A673 (cell line): ENCODE results near the gene TOR3A. TPM values are rescaled to one million over a fixed set of nuclear protein-coding genes. Genes with fewer than 3 reads are reported as not detected.

Experiments used
- Bru-seq: library from RNA; stranded (reverse); fragments of 400-500 nt; gene quantifications from one replicate; lab custom pipeline; 2021; lab: Mats Ljungman, UMichigan
- BruChase-seq, 2 experiments: library from RNA; stranded (reverse); fragments of 400-500 nt; gene quantifications; one replicate each; lab custom pipeline; 2021; lab: Mats Ljungman, UMichigan
- BruUV-seq: library from RNA; stranded (reverse); fragments of 400-500 nt; replicated peaks from 2 replicates; lab custom pipeline; 2021; lab: Mats Ljungman, UMichigan
- CTCF ChIA-PET: fragments of 300-600 bp; sonication (Branson Sonifier 250); formaldehyde crosslinking; loops from one replicate; lab custom pipeline; 2022; ENCODE audit warnings: antibody characterized with exemption; lab: Charles Lee
- POLR2A ChIA-PET: fragments of 300-600 bp; sonication (Branson Sonifier 250); formaldehyde crosslinking; loops from one replicate; lab custom pipeline; 2022; ENCODE audit warnings: antibody characterized with exemption; ENCODE audit not compliant: low non-redundant PET; lab: Charles Lee
- DNase-seq: peaks from one replicate; pipeline ENCODE4 v3.0.0-alpha.2; 2015; ENCODE audit warnings: low spot score
- H3K27ac ChIP-seq: fragments of 200-600 bp; sonication (generic); 2 replicates; pipeline ENCODE4 v1.5.1; 2016; ENCODE audit warnings: mixed run types, low read depth, mild to moderate bottlenecking, mixed read lengths, antibody characterized with exemption, low read length; ENCODE audit not compliant: poor library complexity, severe bottlenecking
- H3K27me3 ChIP-seq: fragments of 200-600 bp; sonication (generic); replicated peaks from 2 replicates; pipeline ENCODE4 v1.6.1; 2017; ENCODE audit warnings: mixed run types, low read depth, mild to moderate bottlenecking, mixed read lengths, antibody characterized with exemption, low read length; ENCODE audit not compliant: insufficient read depth, poor library complexity
- H3K36me3 ChIP-seq: fragments of 200-600 bp; sonication (generic); 2 replicates; pipeline ENCODE4 v1.6.1; 2016; ENCODE audit warnings: mixed run types, mild to moderate bottlenecking, mixed read lengths, antibody characterized with exemption, low read length; ENCODE audit not compliant: insufficient read depth, poor library complexity, severe bottlenecking
- H3K4me1 ChIP-seq: fragments of 200-600 bp; sonication (generic); 2 replicates; pipeline ENCODE4 v1.6.1; 2017; ENCODE audit warnings: mixed run types, mild to moderate bottlenecking, mixed read lengths, antibody characterized with exemption, low read length; ENCODE audit not compliant: insufficient read depth, poor library complexity, severe bottlenecking
- H3K4me3 ChIP-seq: fragments of 200-600 bp; sonication (generic); 2 replicates; pipeline ENCODE4 v1.5.1; 2016; ENCODE audit warnings: low read depth, mixed run types, mild to moderate bottlenecking, mixed read lengths, low read length; ENCODE audit not compliant: poor library complexity, severe bottlenecking
- H3K9me3 ChIP-seq: fragments of 200-600 bp; sonication (generic); 2 replicates; pipeline ENCODE4 v1.6.1; 2016; ENCODE audit warnings: mixed run types, low read depth, mild to moderate bottlenecking, mixed read lengths, antibody characterized with exemption, low read length; ENCODE audit not compliant: poor library complexity, severe bottlenecking
- EZH2 ChIP-seq: fragments of 200-600 bp; sonication (generic); IDR thresholded peaks from 2 replicates; pipeline ENCODE4 v1.6.1; 2017; ENCODE audit warnings: borderline replicate concordance, low read depth, mild to moderate bottlenecking, mixed read lengths, antibody characterized with exemption, low read length; ENCODE audit not compliant: poor library complexity, severe bottlenecking
- intact Hi-C: fragments of 100-400 bp; cut with micrococcal nuclease; formaldehyde crosslinking; loops from one replicate; pipeline ENCODE4 v1.10.0; 2022; ENCODE audit not compliant: unreplicated experiment
- long read RNA-seq: library from polyadenylated mRNA; stranded (forward); transcript quantifications from one replicate; pipeline ENCODE4 v2.0.0, GENCODE V29; 2022
- total RNA-seq: library from RNA; stranded (reverse); gene quantifications from 2 replicates; pipeline ENCODE4 v1.2.3, GENCODE V29; 2021
- TF ChIP-seq, protein P1 (sequence below): fragments of 300-800, 200-600 bp; sonication (generic); conservative IDR thresholded peaks from 2 replicates; pipeline ENCODE4 v1.5.1; 2017; ENCODE audit warnings: low read depth, mild to moderate bottlenecking, antibody characterized with exemption, low read length, moderate library complexity, mixed read lengths

Gene TOR3A
- total RNA-seq (18.0 and 21.0 TPM in 2 replicates), Bru-seq, nascent RNA (percentile 55 among the genes with signal in this experiment), BruChase-seq, experiment 1, labeled RNA remaining after a 2-hour chase (percentile 57 among the genes with signal in this experiment), BruChase-seq, experiment 2, labeled RNA remaining after a 6-hour chase (percentile 63 among the genes with signal in this experiment)
- long read RNA-seq, transcript TOR3A-203 (6 exons, 2,724 nt), result major isoform, 57 of 86 reads
- long read RNA-seq, partial matches to known transcripts, result 3 of 86 reads
- long read RNA-seq, other reads (novel, unspliced or antisense), result 26 of 86 reads

GRCh38 chr1:179081687-179082332 lies at the start of gene TOR3A:
TSS of gene TOR3A (plus strand) at chr1:179082070. CDS start at chr1:179082129, 59 bp downstream.
- TF ChIP-seq, protein P1, sequence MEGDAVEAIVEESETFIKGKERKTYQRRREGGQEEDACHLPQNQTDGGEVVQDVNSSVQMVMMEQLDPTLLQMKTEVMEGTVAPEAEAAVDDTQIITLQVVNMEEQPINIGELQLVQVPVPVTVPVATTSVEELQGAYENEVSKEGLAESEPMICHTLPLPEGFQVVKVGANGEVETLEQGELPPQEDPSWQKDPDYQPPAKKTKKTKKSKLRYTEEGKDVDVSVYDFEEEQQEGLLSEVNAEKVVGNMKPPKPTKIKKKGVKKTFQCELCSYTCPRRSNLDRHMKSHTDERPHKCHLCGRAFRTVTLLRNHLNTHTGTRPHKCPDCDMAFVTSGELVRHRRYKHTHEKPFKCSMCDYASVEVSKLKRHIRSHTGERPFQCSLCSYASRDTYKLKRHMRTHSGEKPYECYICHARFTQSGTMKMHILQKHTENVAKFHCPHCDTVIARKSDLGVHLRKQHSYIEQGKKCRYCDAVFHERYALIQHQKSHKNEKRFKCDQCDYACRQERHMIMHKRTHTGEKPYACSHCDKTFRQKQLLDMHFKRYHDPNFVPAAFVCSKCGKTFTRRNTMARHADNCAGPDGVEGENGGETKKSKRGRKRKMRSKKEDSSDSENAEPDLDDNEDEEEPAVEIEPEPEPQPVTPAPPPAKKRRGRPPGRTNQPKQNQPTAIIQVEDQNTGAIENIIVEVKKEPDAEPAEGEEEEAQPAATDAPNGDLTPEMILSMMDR, result no peak
- TF ChIP-seq EZH2, result no peak
- peaks cover 6% of the 10 kb centered on the region for H3K4me1 ChIP-seq
- H3K36me3 ChIP-seq, result no peaks in the 10 kb centered on the region
- no peaks in the 10 kb centered on the region for H3K27me3 ChIP-seq
- peak within 1 kb of the TSS; percentile 84 for H3K4me3 ChIP-seq
- peak; percentile 82 for DNase-seq
- ChIA-PET POLR2A (no interaction called here), CTCF (no interaction called here)
- H3K27ac ChIP-seq, result peak within 1 kb of the TSS; percentile 72
- intact Hi-C loops, result no loop called here
- no TSS peak for BruUV-seq
- no peaks in the 10 kb centered on the region for H3K9me3 ChIP-seq

GRCh38 chr1:179034720-179035119 lies 47.1 kb upstream of the TOR3A start:
- H3K27ac ChIP-seq, result no peak overlapping the region
- intact Hi-C loops, result no loop called here
- DNase-seq, result no peak

GRCh38 chr1:179036844-179037465 lies 44.9 kb upstream of the TOR3A start:
- H3K27me3 ChIP-seq, result no peaks in the 10 kb centered on the region
- POLR2A ChIA-PET, result interaction anchor here (0.7 kb wide), 1 partner anchor 577 kb away, joined by 3 read pairs; no protein-coding TSS in a partner anchor
- CTCF ChIA-PET, result no interaction called here
- H3K36me3 ChIP-seq, result no peaks in the 10 kb centered on the region
- H3K4me1 ChIP-seq, result peaks cover 20% of the 10 kb centered on the region
- H3K4me3 ChIP-seq, result no peak overlapping the region
- H3K9me3 ChIP-seq, result no peaks in the 10 kb centered on the region
- no TSS peak for BruUV-seq
- intact Hi-C loops, result no loop called here
- TF ChIP-seq EZH2, result no peak
- TF ChIP-seq, protein P1, result no peak
- no peak overlapping the region for H3K27ac ChIP-seq
- DNase-seq, result no peak

More at GRCh38 chr1:179034720-179035119, 47.1 kb upstream of the TOR3A start:
- Histone ChIP-seq H3K9me3 (no peaks in the 10 kb centered on the region), H3K4me1 (peaks cover 20% of the 10 kb centered on the region), H3K27me3 (no peaks in the 10 kb centered on the region), H3K4me3 (no peak overlapping the region), H3K36me3 (no peaks in the 10 kb centered on the region)
- TF ChIP-seq EZH2, result no peak
- TF ChIP-seq, protein P1, result no peak
- ChIA-PET CTCF (no interaction called here), POLR2A (no interaction called here)
- BruUV-seq, result no TSS peak
